Measurements from ENCODE around the gene SELENON.

The SELENON gene

DNA sequence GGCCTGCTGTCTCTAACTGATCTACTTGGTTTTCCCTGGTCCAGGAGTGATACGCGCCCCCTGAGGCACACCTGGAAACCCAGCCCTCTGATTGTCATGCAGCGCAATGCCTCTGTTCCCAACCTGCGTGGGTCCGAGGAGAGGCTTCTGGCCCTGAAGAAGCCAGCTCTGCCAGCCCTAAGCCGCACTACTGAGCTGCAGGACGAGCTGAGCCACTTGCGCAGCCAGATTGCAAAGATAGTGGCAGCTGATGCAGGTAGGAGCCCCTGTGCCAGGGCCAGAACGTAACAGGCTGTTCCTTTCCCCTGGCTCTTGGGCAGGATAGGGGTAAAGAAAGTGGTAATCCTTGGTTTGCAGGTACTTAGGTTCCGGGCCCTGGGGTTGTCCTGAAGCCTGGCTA lies 26.6 kb downstream of the SELENON start:
- Histone ChIP-seq H3K27me3 (ENCODE audit: insufficient read depth, poor library complexity, severe bottlenecking) (no peaks in the 10 kb centered on the region), H3K4me3 (replicated peaks; ENCODE audit: insufficient read depth, low read length) (no peak overlapping the region), H3K27ac (replicated peaks) (no peak overlapping the region)
- no peak for DNase-seq (ENCODE audit: low read depth in 1 of 2, low spot score in 1 of 2)
- TF ChIP-seq GABPA (IDR thresholded peaks at IDR 0.05; ENCODE audit: low read depth) (no peak), POLR2AphosphoS5 (IDR thresholded peaks at IDR 0.05; ENCODE audit: low read depth) (no peak), SPI1 (IDR thresholded peaks at IDR 0.05; ENCODE audit: borderline replicate concordance, low read depth) (no peak)
- TF ChIP-seq, protein P1, sequence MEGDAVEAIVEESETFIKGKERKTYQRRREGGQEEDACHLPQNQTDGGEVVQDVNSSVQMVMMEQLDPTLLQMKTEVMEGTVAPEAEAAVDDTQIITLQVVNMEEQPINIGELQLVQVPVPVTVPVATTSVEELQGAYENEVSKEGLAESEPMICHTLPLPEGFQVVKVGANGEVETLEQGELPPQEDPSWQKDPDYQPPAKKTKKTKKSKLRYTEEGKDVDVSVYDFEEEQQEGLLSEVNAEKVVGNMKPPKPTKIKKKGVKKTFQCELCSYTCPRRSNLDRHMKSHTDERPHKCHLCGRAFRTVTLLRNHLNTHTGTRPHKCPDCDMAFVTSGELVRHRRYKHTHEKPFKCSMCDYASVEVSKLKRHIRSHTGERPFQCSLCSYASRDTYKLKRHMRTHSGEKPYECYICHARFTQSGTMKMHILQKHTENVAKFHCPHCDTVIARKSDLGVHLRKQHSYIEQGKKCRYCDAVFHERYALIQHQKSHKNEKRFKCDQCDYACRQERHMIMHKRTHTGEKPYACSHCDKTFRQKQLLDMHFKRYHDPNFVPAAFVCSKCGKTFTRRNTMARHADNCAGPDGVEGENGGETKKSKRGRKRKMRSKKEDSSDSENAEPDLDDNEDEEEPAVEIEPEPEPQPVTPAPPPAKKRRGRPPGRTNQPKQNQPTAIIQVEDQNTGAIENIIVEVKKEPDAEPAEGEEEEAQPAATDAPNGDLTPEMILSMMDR (IDR thresholded peaks at IDR 0.05; ENCODE audit: insufficient read depth, low read length): no peak
- TF ChIP-seq, protein P2, sequence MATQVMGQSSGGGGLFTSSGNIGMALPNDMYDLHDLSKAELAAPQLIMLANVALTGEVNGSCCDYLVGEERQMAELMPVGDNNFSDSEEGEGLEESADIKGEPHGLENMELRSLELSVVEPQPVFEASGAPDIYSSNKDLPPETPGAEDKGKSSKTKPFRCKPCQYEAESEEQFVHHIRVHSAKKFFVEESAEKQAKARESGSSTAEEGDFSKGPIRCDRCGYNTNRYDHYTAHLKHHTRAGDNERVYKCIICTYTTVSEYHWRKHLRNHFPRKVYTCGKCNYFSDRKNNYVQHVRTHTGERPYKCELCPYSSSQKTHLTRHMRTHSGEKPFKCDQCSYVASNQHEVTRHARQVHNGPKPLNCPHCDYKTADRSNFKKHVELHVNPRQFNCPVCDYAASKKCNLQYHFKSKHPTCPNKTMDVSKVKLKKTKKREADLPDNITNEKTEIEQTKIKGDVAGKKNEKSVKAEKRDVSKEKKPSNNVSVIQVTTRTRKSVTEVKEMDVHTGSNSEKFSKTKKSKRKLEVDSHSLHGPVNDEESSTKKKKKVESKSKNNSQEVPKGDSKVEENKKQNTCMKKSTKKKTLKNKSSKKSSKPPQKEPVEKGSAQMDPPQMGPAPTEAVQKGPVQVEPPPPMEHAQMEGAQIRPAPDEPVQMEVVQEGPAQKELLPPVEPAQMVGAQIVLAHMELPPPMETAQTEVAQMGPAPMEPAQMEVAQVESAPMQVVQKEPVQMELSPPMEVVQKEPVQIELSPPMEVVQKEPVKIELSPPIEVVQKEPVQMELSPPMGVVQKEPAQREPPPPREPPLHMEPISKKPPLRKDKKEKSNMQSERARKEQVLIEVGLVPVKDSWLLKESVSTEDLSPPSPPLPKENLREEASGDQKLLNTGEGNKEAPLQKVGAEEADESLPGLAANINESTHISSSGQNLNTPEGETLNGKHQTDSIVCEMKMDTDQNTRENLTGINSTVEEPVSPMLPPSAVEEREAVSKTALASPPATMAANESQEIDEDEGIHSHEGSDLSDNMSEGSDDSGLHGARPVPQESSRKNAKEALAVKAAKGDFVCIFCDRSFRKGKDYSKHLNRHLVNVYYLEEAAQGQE (IDR thresholded peaks at IDR 0.05; ENCODE audit: insufficient replicate concordance, low read depth): no peak

DNA sequence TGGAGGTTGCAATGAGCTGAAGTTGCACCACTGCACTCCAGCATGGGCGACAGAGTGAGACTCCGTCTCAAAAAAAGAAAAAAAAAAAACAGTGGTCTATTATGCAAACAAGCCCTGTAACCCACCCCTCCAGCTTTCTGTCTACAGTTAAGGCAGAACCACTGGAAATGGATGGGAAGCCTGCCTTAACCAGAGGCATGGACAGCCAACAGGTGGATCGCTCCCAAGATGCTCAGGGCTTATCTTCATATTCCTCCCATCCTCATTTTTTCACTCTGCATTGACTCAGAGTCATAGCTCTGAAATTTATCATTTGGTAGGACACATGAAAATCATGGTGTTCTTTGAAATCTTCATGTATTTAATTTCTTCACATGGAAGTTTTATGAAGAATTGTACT lies 28.5 kb downstream of the SELENON start:
- Histone ChIP-seq H3K27ac (replicated peaks) (no peak overlapping the region), H3K27me3 (ENCODE audit: insufficient read depth, poor library complexity, severe bottlenecking) (no peaks in the 10 kb centered on the region), H3K4me3 (replicated peaks; ENCODE audit: insufficient read depth, low read length) (no peak overlapping the region)
- no peak for DNase-seq (ENCODE audit: low read depth in 1 of 2, low spot score in 1 of 2)
- TF ChIP-seq, protein P2 (IDR thresholded peaks at IDR 0.05; ENCODE audit: insufficient replicate concordance, low read depth): no peak
- no peak for TF ChIP-seq GABPA (IDR thresholded peaks at IDR 0.05; ENCODE audit: low read depth)
- TF ChIP-seq, protein P1 (IDR thresholded peaks at IDR 0.05; ENCODE audit: insufficient read depth, low read length): no peak
- no peak for TF ChIP-seq SPI1 (IDR thresholded peaks at IDR 0.05; ENCODE audit: borderline replicate concordance, low read depth)

DNA sequence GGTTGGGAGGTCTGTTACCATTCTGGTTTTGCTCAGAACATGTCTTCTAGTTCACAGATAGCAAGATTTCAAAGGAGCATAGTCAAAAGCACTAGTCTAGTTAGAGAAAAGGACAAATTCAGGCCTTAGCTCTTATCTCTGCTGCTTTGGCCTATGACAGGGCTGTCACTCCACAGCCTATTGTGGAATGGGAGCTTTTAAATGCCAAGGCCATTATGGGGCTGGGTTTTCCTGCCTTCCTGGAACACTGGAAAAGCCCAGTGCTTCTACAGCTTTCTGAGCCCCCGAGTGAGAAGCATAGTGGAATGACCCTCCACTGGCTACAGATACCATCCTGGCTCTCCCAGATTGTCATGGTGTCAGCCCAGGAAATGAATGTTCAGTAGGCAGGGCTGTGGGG lies 29.1 kb downstream of the SELENON start:
- TF ChIP-seq GABPA (IDR thresholded peaks at IDR 0.05; ENCODE audit: low read depth) (no peak), POLR2AphosphoS5 (IDR thresholded peaks at IDR 0.05; ENCODE audit: low read depth) (no peak), SPI1 (IDR thresholded peaks at IDR 0.05; ENCODE audit: borderline replicate concordance, low read depth) (no peak)
- TF ChIP-seq, protein P2 (IDR thresholded peaks at IDR 0.05; ENCODE audit: insufficient replicate concordance, low read depth): no peak
- TF ChIP-seq, protein P1 (IDR thresholded peaks at IDR 0.05; ENCODE audit: insufficient read depth, low read length): no peak
- Histone ChIP-seq H3K27me3 (ENCODE audit: insufficient read depth, poor library complexity, severe bottlenecking) (no peaks in the 10 kb centered on the region), H3K27ac (replicated peaks) (no peak overlapping the region), H3K4me3 (replicated peaks; ENCODE audit: insufficient read depth, low read length) (no peak overlapping the region)
- no peak for DNase-seq (ENCODE audit: low read depth in 1 of 2, low spot score in 1 of 2)
